Measurements from ENCODE around the gene TAMM41.
A peak's percentile ranks its signal among the peaks of the same experiment; 100 is the strongest.

TAMM41 gene

DNA sequence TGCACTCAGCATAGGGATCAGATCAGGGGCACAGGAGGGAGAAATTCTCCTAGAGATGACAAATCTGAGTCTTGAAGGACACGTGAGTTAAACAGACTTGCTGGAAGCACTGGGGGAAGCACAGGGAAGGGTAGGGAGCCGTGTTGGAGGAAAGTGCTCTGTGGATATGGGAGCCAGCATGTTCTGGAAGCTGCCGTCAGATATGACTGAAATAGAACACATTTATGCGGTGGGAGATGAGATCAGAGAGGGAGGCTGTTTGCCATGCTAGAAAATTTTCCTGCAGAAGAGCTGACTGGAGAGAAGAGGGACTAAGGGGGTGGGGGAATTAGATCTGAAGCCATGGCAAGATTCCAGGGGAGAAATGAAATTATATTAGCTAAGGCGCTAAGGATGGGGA, 1.8 kb downstream of the TAMM41 start:
- peak overlapping the region; percentile 84; the same call in 1 of the 2 replicates for H3K4me3 ChIP-seq (ENCODE audit: low read length)
- H3K27me3 ChIP-seq (ENCODE audit: insufficient read depth, low read length): peaks cover 13% of the 10 kb centered on the region
- H3K36me3 ChIP-seq (ENCODE audit: insufficient read depth, low read length): peaks cover 42% of the 10 kb centered on the region

DNA sequence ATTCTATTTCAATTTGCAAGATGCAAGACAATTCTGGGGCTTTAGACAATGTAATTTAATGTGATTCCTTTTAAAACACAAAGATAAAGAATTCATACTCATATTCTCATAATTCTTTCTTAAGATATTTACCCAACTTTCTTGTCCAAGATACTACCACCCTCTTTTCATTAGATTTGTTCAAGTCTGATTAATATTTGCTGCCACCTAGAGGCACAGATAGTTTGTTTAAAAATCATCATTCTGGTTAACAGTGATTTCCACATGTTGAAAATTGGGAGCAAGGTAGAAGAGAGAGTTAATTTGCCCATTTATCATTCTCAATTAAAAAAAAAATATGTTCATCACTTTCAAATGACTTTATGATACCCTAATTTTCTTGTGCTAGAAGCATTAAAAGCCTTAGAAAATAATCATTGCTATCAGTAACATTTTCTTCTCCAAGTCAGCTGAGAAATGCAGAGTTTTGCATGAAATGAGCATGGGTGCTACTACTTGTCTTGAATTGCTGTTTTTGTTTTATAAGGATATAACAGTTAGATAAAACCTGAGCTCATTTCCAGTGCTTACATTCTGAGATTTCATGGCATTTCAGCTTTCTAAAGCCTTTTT, 11.6 kb downstream of the TAMM41 start:
- Histone ChIP-seq H3K36me3 (ENCODE audit: insufficient read depth, low read length) (peaks cover 60% of the 10 kb centered on the region), H3K4me1 (ENCODE audit: insufficient read depth, low read length) (peaks cover 21% of the 10 kb centered on the region), H3K4me3 (ENCODE audit: low read length) (no peak overlapping the region), H3K9ac (ENCODE audit: low read depth, low read length) (no peak overlapping the region), H3K27me3 (ENCODE audit: insufficient read depth, low read length) (no peaks in the 10 kb centered on the region), H3K27ac (ENCODE audit: low read depth, low read length) (no peak overlapping the region), H3K9me3 (ENCODE audit: insufficient read depth, low read depth, low read length) (0 out of 2 replicates have a peak, but pooled peaks cover 5% of the 10 kb centered on the region)

More for the DNA sequence above, 1.8 kb downstream of the TAMM41 start:
- Histone ChIP-seq H3K9ac (ENCODE audit: low read depth, low read length) (no peak overlapping the region), H3K4me1 (ENCODE audit: insufficient read depth, low read length) (peaks cover 7% of the 10 kb centered on the region; the same call in 1 of the 2 replicates), H3K27ac (ENCODE audit: low read depth, low read length) (no peak overlapping the region), H3K9me3 (ENCODE audit: insufficient read depth, low read depth, low read length) (0 out of 2 replicates have a peak, but pooled peaks cover 4% of the 10 kb centered on the region)
- WGBS: 90% methylated on average over 5 of the region's 5 CpGs

DNA sequence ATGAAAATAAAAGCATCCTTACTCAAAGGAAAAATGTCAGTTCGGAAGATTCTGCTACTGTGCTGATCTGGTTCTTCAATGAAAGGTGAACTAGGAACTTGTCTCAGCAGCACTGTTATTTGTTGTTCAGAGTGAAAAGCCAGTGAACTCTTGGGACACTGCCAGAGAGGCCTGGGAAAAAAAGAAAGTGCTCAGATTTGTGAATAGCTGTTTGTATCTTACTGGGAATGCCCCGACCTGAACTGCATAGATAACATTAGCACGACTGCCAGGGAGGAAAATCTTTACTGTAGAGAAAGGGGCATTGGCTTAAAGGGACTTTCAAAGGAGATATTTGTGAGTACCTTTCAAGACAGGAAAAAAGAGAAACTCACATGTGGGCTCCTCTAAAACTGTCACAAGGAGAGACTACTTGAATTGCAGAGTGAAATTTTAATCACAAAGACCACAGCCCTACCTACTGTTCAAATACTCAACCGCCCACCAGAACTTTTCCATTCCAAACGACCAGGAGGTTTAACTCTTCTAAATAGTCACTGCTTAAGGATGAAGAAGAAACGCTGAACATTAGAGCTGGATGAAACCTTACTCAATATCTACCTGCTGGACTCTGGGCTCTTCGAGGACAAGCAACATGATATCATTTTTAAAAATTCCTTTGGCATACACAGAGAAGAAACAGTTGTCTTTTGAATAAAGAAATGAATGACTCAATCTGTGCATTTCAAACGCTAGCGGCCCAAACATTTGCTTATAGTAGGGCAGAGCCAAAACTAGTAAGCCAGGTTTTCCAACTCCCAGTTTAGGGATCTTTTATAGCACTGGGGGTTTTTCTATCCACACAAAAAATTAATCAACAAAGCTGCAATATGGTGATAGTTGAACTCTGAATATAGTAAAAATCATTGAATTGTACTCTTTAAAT, 13.4 kb downstream of the TAMM41 start:
- H3K27ac ChIP-seq (ENCODE audit: low read depth, low read length): peak overlapping the region; percentile 61; the same call in 1 of the 2 replicates
- H3K27me3 ChIP-seq (ENCODE audit: insufficient read depth, low read length): no peaks in the 10 kb centered on the region
- peaks cover 60% of the 10 kb centered on the region for H3K36me3 ChIP-seq (ENCODE audit: insufficient read depth, low read length)
- no peaks in the 10 kb centered on the region for H3K9me3 ChIP-seq (ENCODE audit: insufficient read depth, low read depth, low read length)
- no peak overlapping the region for H3K9ac ChIP-seq (ENCODE audit: low read depth, low read length)
- WGBS: 48% methylated on average over 9 of the region's 9 CpGs
- H3K4me1 ChIP-seq (ENCODE audit: insufficient read depth, low read length): peaks cover 21% of the 10 kb centered on the region
- H3K4me3 ChIP-seq (ENCODE audit: low read length): no peak overlapping the region

DNA sequence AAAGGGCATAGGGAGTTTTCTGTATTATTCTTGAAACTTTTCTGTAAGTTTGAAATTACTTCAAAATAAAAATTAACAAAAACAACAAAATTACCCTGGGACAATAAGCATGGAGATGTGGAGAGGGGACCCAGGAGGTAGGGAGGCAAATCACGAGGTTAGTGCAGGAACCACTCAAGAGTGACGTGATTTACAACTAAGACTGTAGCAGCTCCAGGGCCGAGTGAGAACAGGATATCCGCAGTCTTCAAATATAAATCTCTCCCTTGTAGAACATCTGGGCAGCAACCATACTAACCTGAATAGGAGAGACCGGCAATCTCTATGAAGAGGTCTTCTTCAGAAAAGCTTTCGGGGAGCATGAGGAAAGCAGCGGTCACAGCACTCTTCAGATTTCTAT, 17.3 kb downstream of the TAMM41 start:
- no peak overlapping the region for H3K4me3 ChIP-seq (ENCODE audit: low read length)
- H3K4me1 ChIP-seq (ENCODE audit: insufficient read depth, low read length): peaks cover 21% of the 10 kb centered on the region
- H3K9me3 ChIP-seq (ENCODE audit: insufficient read depth, low read depth, low read length): no peaks in the 10 kb centered on the region
- H3K27ac ChIP-seq (ENCODE audit: low read depth, low read length): no peak overlapping the region
- H3K9ac ChIP-seq (ENCODE audit: low read depth, low read length): no peak overlapping the region
- H3K36me3 ChIP-seq (ENCODE audit: insufficient read depth, low read length): peaks cover 80% of the 10 kb centered on the region
- 97% methylated on average over 7 of the region's 7 CpGs for WGBS
- H3K27me3 ChIP-seq (ENCODE audit: insufficient read depth, low read length): no peaks in the 10 kb centered on the region

DNA sequence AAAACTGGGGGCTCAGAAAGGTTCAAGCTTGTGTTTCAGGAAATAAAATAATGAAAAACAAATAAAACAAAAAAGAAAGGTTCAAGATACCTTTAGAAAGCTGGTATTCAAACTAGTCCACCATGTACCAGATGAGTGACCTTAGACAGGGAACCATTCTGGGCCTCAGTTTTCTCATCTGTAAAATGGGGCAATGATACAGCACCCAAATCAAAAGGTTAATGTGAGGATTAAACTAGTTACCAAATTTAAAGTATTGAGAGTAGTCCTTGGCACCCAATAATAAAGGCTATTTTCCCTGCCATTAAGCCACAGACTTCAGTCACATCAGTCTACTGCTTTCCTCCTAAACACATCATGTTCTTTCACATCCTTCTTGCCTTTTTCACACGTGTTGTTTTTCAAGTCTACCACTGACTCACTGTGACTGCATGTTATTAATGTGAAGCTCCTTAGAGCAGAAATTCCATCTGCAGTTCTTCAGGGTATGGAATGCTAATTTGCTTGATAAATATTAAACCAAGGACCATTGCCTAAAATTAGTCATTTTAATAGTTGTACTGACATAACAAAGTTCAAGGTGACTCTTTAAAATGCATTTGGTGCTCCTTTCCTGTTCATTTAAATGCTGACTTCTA, 19.9 kb downstream of the TAMM41 start:
- Histone ChIP-seq H3K4me1 (ENCODE audit: insufficient read depth, low read length) (no peaks in the 10 kb centered on the region), H3K4me3 (ENCODE audit: low read length) (no peak overlapping the region), H3K9me3 (ENCODE audit: insufficient read depth, low read depth, low read length) (no peaks in the 10 kb centered on the region), H3K27ac (ENCODE audit: low read depth, low read length) (no peak overlapping the region), H3K27me3 (ENCODE audit: insufficient read depth, low read length) (no peaks in the 10 kb centered on the region), H3K9ac (ENCODE audit: low read depth, low read length) (no peak overlapping the region), H3K36me3 (ENCODE audit: insufficient read depth, low read length) (peaks cover 80% of the 10 kb centered on the region)
- WGBS: 93% methylated on average over 1 of the region's 1 CpG

DNA sequence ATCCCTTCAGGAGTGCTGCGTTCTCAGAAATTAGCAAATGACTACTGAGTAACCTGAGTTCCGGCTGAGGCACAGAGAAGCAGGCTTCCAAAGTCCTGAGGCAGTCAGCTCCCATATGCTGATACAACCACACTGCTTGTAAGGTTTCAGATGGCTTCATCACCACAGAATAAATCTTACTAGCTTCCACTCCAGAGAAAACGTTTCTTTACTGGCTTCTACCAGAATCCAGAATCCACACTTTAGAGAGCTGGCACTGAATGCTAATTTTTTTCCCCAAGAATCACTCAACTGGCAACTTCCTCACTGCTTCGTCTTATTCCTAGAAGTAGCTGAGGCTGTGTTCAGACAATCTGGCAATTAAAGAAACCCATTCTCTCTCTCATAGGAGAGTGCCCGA, 21.4 kb downstream of the TAMM41 start:
- H3K9ac ChIP-seq (ENCODE audit: low read depth, low read length): no peak overlapping the region
- no peaks in the 10 kb centered on the region for H3K4me1 ChIP-seq (ENCODE audit: insufficient read depth, low read length)
- no peaks in the 10 kb centered on the region for H3K27me3 ChIP-seq (ENCODE audit: insufficient read depth, low read length)
- peaks cover 80% of the 10 kb centered on the region for H3K36me3 ChIP-seq (ENCODE audit: insufficient read depth, low read length)
- H3K27ac ChIP-seq (ENCODE audit: low read depth, low read length): no peak overlapping the region
- H3K4me3 ChIP-seq (ENCODE audit: low read length): no peak overlapping the region
- WGBS: 90% methylated on average over 5 of the region's 5 CpGs
- no peaks in the 10 kb centered on the region for H3K9me3 ChIP-seq (ENCODE audit: insufficient read depth, low read depth, low read length)

DNA sequence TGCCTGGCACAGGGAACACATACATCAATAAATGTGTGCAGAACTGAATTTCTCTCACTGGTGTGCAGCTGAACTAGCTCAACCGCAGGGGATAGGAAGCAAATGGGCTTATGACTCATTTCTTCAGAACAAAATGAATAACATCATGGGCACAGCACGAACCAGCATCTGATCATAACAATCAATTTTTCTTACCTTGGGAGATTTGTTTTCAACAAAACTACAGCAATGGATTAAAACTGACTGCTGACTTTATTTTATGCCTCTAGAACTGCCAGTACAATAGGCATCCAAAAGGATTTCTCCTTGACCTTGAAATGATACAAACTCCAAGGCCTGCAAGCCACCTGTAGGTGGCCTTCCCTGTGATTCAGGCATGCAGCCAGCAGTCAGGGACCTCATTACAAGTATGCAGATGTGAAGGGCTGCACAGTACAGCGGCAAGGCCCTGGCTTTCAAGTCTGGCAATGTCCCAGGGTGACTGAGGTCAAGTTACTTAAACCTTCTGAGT, 26.1 kb downstream of the TAMM41 start:
- 90% methylated on average over 3 of the region's 3 CpGs for WGBS
- Histone ChIP-seq H3K9me3 (ENCODE audit: insufficient read depth, low read depth, low read length) (no peaks in the 10 kb centered on the region), H3K27ac (ENCODE audit: low read depth, low read length) (no peak overlapping the region)

DNA sequence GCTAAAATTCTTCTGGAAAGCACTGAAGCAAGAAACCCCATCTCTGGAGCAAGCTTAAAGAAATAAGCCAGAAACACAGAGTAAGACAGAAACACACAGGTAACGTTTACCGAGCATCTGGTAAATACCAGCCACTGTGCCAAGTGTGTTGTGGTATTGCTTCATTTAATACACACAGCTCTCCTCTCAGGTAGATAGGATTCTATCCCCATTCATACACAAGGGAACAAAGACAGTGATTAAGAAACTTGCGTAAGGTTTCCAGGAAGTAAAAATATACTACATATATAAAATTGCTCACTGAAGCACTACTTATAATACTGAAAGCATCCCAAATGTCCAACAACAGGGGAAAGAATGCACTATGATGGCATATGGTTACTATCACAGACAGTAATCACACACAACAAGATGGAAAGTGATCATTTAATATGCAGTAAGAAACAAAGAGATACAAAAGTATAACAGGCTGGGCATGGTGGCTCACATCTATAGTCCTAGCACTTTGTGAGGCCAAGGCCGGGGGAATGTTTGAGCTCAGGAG, 27.5 kb downstream of the TAMM41 start:
- H3K36me3 ChIP-seq (ENCODE audit: insufficient read depth, low read length): peaks cover 74% of the 10 kb centered on the region
- no peaks in the 10 kb centered on the region for H3K9me3 ChIP-seq (ENCODE audit: insufficient read depth, low read depth, low read length)
- no peak overlapping the region for H3K4me3 ChIP-seq (ENCODE audit: low read length)
- H3K4me1 ChIP-seq (ENCODE audit: insufficient read depth, low read length): no peaks in the 10 kb centered on the region
- 96% methylated on average over 1 of the region's 4 CpGs for WGBS
- no peak overlapping the region for H3K9ac ChIP-seq (ENCODE audit: low read depth, low read length)
- H3K27ac ChIP-seq (ENCODE audit: low read depth, low read length): no peak overlapping the region
- H3K27me3 ChIP-seq (ENCODE audit: insufficient read depth, low read length): no peaks in the 10 kb centered on the region

More for the DNA sequence above, 26.1 kb downstream of the TAMM41 start:
- no peak overlapping the region for H3K4me3 ChIP-seq (ENCODE audit: low read length)
- peaks cover 75% of the 10 kb centered on the region for H3K36me3 ChIP-seq (ENCODE audit: insufficient read depth, low read length)
- no peaks in the 10 kb centered on the region for H3K4me1 ChIP-seq (ENCODE audit: insufficient read depth, low read length)
- no peak overlapping the region for H3K9ac ChIP-seq (ENCODE audit: low read depth, low read length)
- H3K27me3 ChIP-seq (ENCODE audit: insufficient read depth, low read length): no peaks in the 10 kb centered on the region

DNA sequence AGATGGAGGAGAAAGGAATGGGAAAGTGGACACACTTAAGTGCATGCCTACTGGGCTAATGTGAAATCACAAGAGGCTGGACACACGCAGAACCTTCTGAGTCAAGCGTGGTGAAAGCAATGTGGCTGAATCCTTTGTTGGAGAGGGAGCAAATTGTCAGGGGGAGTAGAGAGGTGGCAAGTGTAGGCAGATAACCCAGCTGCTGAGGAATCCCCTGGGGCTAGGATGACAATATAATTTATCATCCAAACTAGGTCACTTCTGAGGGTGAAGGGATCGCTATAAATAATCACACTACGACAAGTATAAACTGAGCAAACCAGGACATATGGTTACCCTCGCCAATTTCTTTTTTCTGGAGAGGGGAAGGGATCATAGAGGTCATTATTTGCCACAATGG, 28.7 kb downstream of the TAMM41 start:
- Histone ChIP-seq H3K4me3 (ENCODE audit: low read length) (no peak overlapping the region), H3K27me3 (ENCODE audit: insufficient read depth, low read length) (no peaks in the 10 kb centered on the region), H3K9me3 (ENCODE audit: insufficient read depth, low read depth, low read length) (no peaks in the 10 kb centered on the region), H3K9ac (ENCODE audit: low read depth, low read length) (no peak overlapping the region), H3K4me1 (ENCODE audit: insufficient read depth, low read length) (no peaks in the 10 kb centered on the region), H3K36me3 (ENCODE audit: insufficient read depth, low read length) (peaks cover 75% of the 10 kb centered on the region), H3K27ac (ENCODE audit: low read depth, low read length) (no peak overlapping the region)
- WGBS: 95% methylated on average over 4 of the region's 5 CpGs

DNA sequence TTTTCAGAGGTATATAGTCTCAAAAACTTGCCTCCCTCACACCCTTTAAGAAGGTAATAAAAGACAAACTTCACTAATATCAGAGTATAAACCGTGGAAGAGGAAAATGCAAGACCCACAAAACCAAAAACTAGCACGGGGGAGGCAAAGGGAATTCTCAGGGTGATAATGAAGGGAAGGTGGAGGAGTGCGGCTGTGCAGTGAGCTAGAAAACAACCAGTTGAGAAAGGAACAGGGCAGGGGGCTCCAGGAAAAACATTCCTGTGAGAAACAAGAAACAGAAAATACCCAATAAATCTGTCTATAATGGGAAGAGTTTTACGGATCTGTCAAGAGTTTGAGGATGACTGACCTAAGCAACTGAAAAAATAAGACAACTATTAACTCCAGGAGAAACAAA, 31.6 kb downstream of the TAMM41 start:
- H3K9ac ChIP-seq (ENCODE audit: low read depth, low read length): no peak overlapping the region
- 98% methylated on average over 4 of the region's 4 CpGs for WGBS
- peaks cover 68% of the 10 kb centered on the region for H3K36me3 ChIP-seq (ENCODE audit: insufficient read depth, low read length)
- H3K27ac ChIP-seq (ENCODE audit: low read depth, low read length): no peak overlapping the region
- H3K4me1 ChIP-seq (ENCODE audit: insufficient read depth, low read length): no peaks in the 10 kb centered on the region
- H3K27me3 ChIP-seq (ENCODE audit: insufficient read depth, low read length): no peaks in the 10 kb centered on the region
- H3K9me3 ChIP-seq (ENCODE audit: insufficient read depth, low read depth, low read length): no peaks in the 10 kb centered on the region
- H3K4me3 ChIP-seq (ENCODE audit: low read length): no peak overlapping the region

DNA sequence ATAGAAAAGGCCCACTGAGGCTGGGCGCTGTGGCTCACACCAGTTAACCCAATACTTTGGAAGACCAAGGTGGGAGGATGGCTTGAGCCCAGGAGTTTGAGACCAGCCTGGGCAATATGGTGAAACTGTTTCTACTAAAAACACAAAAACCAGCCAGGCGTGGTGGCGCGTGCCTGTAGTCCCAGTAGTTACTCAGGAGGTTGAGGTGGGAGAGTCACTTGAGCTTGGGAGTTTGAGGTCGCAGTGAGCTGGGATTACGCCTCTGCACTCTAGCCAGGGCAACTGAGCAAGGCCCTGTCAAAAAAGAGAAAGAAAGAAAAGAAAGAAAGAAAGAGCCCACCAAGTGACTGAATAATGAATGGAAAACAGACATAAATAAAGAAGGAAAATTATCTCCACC, 32.0 kb downstream of the TAMM41 start:
- H3K9me3 ChIP-seq (ENCODE audit: insufficient read depth, low read depth, low read length): no peaks in the 10 kb centered on the region
- H3K9ac ChIP-seq (ENCODE audit: low read depth, low read length): no peak overlapping the region
- H3K4me1 ChIP-seq (ENCODE audit: insufficient read depth, low read length): no peaks in the 10 kb centered on the region
- no peak overlapping the region for H3K27ac ChIP-seq (ENCODE audit: low read depth, low read length)
- peaks cover 67% of the 10 kb centered on the region for H3K36me3 ChIP-seq (ENCODE audit: insufficient read depth, low read length)
- WGBS: 93% methylated on average over 6 of the region's 6 CpGs
- H3K27me3 ChIP-seq (ENCODE audit: insufficient read depth, low read length): no peaks in the 10 kb centered on the region
- no peak overlapping the region for H3K4me3 ChIP-seq (ENCODE audit: low read length)

Data from HUES64 (cell line).